HepG2 (cell line): ENCODE data around the gene CTNNA2. TPM values are rescaled to one million over a fixed set of nuclear protein-coding genes. Genes with fewer than 3 reads are reported as not detected.

Experiments used
- ARID5B ChIP-seq: IDR thresholded peaks from 2 replicates; pipeline ENCODE4 v1.4.0; 2020; ENCODE audit warnings: mild to moderate bottlenecking, missing genetic modification reagents
- ATAD3A ChIP-seq: sonication (generic); formaldehyde crosslinking; IDR thresholded peaks from 2 replicates; pipeline ENCODE4 v1.4.0; 2020; ENCODE audit warnings: missing genetic modification reagents
- CCAR2 ChIP-seq: fragments of 200-400 bp; formaldehyde crosslinking; optimal IDR thresholded peaks from 2 replicates; pipeline ENCODE3; 2018; ENCODE audit warnings: low read depth, mild to moderate bottlenecking, low read length, moderate library complexity
- GMEB2 ChIP-seq: IDR thresholded peaks from 2 replicates; pipeline ENCODE4 v1.6.1; 2016; ENCODE audit warnings: missing biosample characterization, missing genetic modification reagents, low read depth
- HCFC1 ChIP-seq: fragments of 150-350 bp; IDR thresholded peaks from 2 replicates; pipeline ENCODE4 v1.6.1; 2014; ENCODE audit warnings: low read depth, low read length
- KLF11 ChIP-seq: IDR thresholded peaks from 2 replicates; pipeline ENCODE4 v1.6.1; 2016; ENCODE audit warnings: missing compliant biosample characterization
- KMT2B ChIP-seq: IDR thresholded peaks from 2 replicates; pipeline ENCODE4 v1.6.1; 2016; ENCODE audit warnings: missing genetic modification reagents, missing compliant biosample characterization
- MAFF ChIP-seq: IDR thresholded peaks from 2 replicates; pipeline ENCODE4 v1.6.1; 2011; ENCODE audit warnings: low read depth, low read length, improper control_type of control experiment
- NFRKB ChIP-seq: fragments of 450-650 bp; IDR thresholded peaks from 2 replicates; pipeline ENCODE4 v1.6.1; 2017
- RFXAP ChIP-seq: sonication (generic); formaldehyde crosslinking; IDR thresholded peaks from 2 replicates; pipeline ENCODE4 v1.4.0; 2020; ENCODE audit warnings: missing genetic modification reagents, borderline replicate concordance
- THAP8 ChIP-seq: sonication (generic); formaldehyde crosslinking; IDR thresholded peaks from 2 replicates; pipeline ENCODE4 v1.5.1; 2020; ENCODE audit warnings: missing genetic modification reagents, mild to moderate bottlenecking, borderline replicate concordance
- TMF1 ChIP-seq: sonication (generic); formaldehyde crosslinking; IDR thresholded peaks from 2 replicates; pipeline ENCODE4 v1.8.1; 2022; ENCODE audit warnings: low read depth, missing genetic modification reagents
- ZBTB37 ChIP-seq: sonication (generic); formaldehyde crosslinking; IDR thresholded peaks from 2 replicates; pipeline ENCODE4 v1.4.0; 2020; ENCODE audit warnings: mild to moderate bottlenecking, missing genetic modification reagents
- ZFP62 ChIP-seq: sonication (generic); formaldehyde crosslinking; IDR thresholded peaks from 2 replicates; pipeline ENCODE4 v1.4.0; 2020; ENCODE audit warnings: missing genetic modification reagents
- ZIK1 ChIP-seq: sonication (generic); formaldehyde crosslinking; IDR thresholded peaks from 2 replicates; pipeline ENCODE4 v1.5.0; 2020; ENCODE audit warnings: mild to moderate bottlenecking, low read depth, missing genetic modification reagents, borderline replicate concordance
- ZNF143 ChIP-seq: sonication (generic); formaldehyde crosslinking; IDR thresholded peaks from 2 replicates; pipeline ENCODE4 v1.4.0; 2020; ENCODE audit warnings: missing genetic modification reagents
- ZNF160 ChIP-seq: sonication (generic); formaldehyde crosslinking; IDR thresholded peaks from 2 replicates; pipeline ENCODE4 v1.8.0; 2022; ENCODE audit warnings: mild to moderate bottlenecking, inconsistent platforms, missing genetic modification reagents
- ZNF451 ChIP-seq: sonication (generic); formaldehyde crosslinking; IDR thresholded peaks from 2 replicates; pipeline ENCODE4 v1.5.0; 2020; ENCODE audit warnings: mild to moderate bottlenecking, missing genetic modification reagents
- ZNF501 ChIP-seq: sonication (generic); formaldehyde crosslinking; IDR thresholded peaks from 2 replicates; pipeline ENCODE4 v1.5.1; 2020; ENCODE audit warnings: mild to moderate bottlenecking, moderate library complexity, missing genetic modification reagents
- ZNF607 ChIP-seq: sonication (generic); formaldehyde crosslinking; IDR thresholded peaks from 2 replicates; pipeline ENCODE4 v1.5.1; 2020; ENCODE audit warnings: missing genetic modification reagents, mild to moderate bottlenecking, borderline replicate concordance
- ZNF709 ChIP-seq: sonication (generic); formaldehyde crosslinking; IDR thresholded peaks from 2 replicates; pipeline ENCODE4 v1.5.0; 2020; ENCODE audit warnings: mild to moderate bottlenecking, missing genetic modification reagents
- ZNF746 ChIP-seq: sonication (generic); formaldehyde crosslinking; IDR thresholded peaks from 2 replicates; pipeline ENCODE4 v1.8.0; 2022; ENCODE audit warnings: mild to moderate bottlenecking, missing genetic modification reagents
- ZNF773 ChIP-seq: sonication (generic); formaldehyde crosslinking; IDR thresholded peaks from 2 replicates; pipeline ENCODE4 v1.4.0; 2020; ENCODE audit warnings: missing genetic modification reagents, borderline replicate concordance
- ZSCAN21 ChIP-seq: sonication (generic); formaldehyde crosslinking; IDR thresholded peaks from 2 replicates; pipeline ENCODE4 v1.8.0; 2022; ENCODE audit warnings: mild to moderate bottlenecking, missing genetic modification reagents, moderate library complexity, borderline replicate concordance
- ZSCAN9 ChIP-seq: IDR thresholded peaks from 2 replicates; pipeline ENCODE4 v1.6.1; 2016; ENCODE audit warnings: borderline replicate concordance
- polyA plus RNA-seq, 8 experiments: library from polyadenylated mRNA; depleted of rRNA in 3 of 8; stranded (reverse) in 7 of 8; unstranded in 1 of 8; fragments of >200 nt; fragmentation: Illumina TruSeq in 4 of 8; extraction: Trizol in 4 of 8; gene quantifications; 2 replicates each; pipeline versions ENCODE4 v1.2.1 to v1.2.3, GENCODE V29; 2011 to 2016; ENCODE audit warnings: low read depth in 4 of 8, missing spikeins in 1 of 8, mixed read lengths in 1 of 8; ENCODE audit not compliant: insufficient read depth in 1 of 8
- total RNA-seq, 5 experiments: library from RNA; depleted of rRNA; stranded (reverse); fragments of >200 nt; fragmentation: Illumina TruSeq; extraction: Trizol; gene quantifications; 2 replicates each; pipeline ENCODE4 v1.2.3, GENCODE V29; 2016; ENCODE audit warnings: low read depth in 1 of 5

Gene CTNNA2
- total and polyA plus RNA-seq, 2 of the 13 experiments (the other 11 are each of a cell fraction or from before 2014, with no cell fraction given): not detected

- no peak for TF ChIP-seq RFXAP (CRISPR knock-in tag)
- no peak for TF ChIP-seq GMEB2 (CRISPR knock-in tag)
- peak; percentile 72; the same call in 1 of the 2 replicates for TF ChIP-seq ZNF773 (CRISPR knock-in tag)
- TF ChIP-seq ATAD3A: no peak
- TF ChIP-seq THAP8 (CRISPR knock-in tag): no peak
- no peak for TF ChIP-seq TMF1 (CRISPR knock-in tag)
- TF ChIP-seq ZNF160 (CRISPR knock-in tag): peak; percentile 76; the same call in 1 of the 2 replicates
- peak; percentile 99 for TF ChIP-seq KLF11 (CRISPR knock-in tag)
- peak; percentile 98 for TF ChIP-seq ZSCAN9
- peak; percentile 85; the same call in 1 of the 2 replicates for TF ChIP-seq ZNF709 (CRISPR knock-in tag)
- TF ChIP-seq ARID5B (CRISPR knock-in tag): peak; percentile 61; the same call in 1 of the 2 replicates
- peak; percentile 79 for TF ChIP-seq KMT2B (CRISPR knock-in tag)
- peak; percentile 91; the same call in 1 of the 2 replicates for TF ChIP-seq ZNF607
- no peak for TF ChIP-seq ZNF143 (CRISPR knock-in tag)
- TF ChIP-seq ZNF746: no peak
- no peak for TF ChIP-seq ZSCAN21 (CRISPR knock-in tag)
- no peak for TF ChIP-seq MAFF
- TF ChIP-seq ZNF501 (CRISPR knock-in tag): no peak
- no peak for TF ChIP-seq NFRKB
- TF ChIP-seq ZBTB37: no peak
- TF ChIP-seq HCFC1: no peak; the same call in 1 of the 2 replicates
- no peak for TF ChIP-seq ZFP62 (CRISPR knock-in tag)
- TF ChIP-seq ZIK1 (CRISPR knock-in tag): peak; percentile 51; the same call in 1 of the 2 replicates
- TF ChIP-seq CCAR2: no peak
- no peak for TF ChIP-seq ZNF451
Measured at GRCh38 chr2:79511320-79511951, 1.4 kb upstream of the CTNNA2 start (continued).
